IMR-90 (cell line): Measurements from ENCODE around the gene FAM168A. TPM values are rescaled to one million over a fixed set of nuclear protein-coding genes. Genes with fewer than 3 reads are reported as not detected.
A peak's percentile ranks its signal among the peaks of the same experiment; 100 is the strongest.

Experiments used
- ATAC-seq: fragments of 200-7000 bp; cut with Tn5 transposase; 2 replicates; pipeline ENCODE4 v1.9.1; 2020; ENCODE audit warnings: low read depth, mild to moderate bottlenecking, moderate library complexity
- BruUV-seq: library from RNA; stranded (reverse); fragments of 400-500 nt; replicated peaks from 2 replicates; lab custom pipeline; 2021; lab: Mats Ljungman, UMichigan
- CTCF ChIA-PET: fragments of 300-600 bp; formaldehyde crosslinking; extraction: SDS; loops from one replicate; lab custom pipeline; 2021; ENCODE audit warnings: antibody characterized with exemption; lab: Yijun Ruan, JAX
- POLR2A ChIA-PET: fragments of 300-600 bp; sonication (Branson Sonifier 250); formaldehyde crosslinking; loops from one replicate; lab custom pipeline; 2022; ENCODE audit warnings: antibody characterized with exemption; ENCODE audit not compliant: unreplicated experiment; lab: Charles Lee
- DNase-seq: peaks from one replicate; pipeline ENCODE4 v3.0.0; 2013
- H2AFZ ChIP-seq: replicated peaks from 2 replicates; pipeline ENCODE3; 2013; ENCODE audit warnings: low read length, mild to moderate bottlenecking; ENCODE audit not compliant: poor library complexity
- H2AK5ac ChIP-seq: 2 replicates; pipeline ENCODE4 v1.6.1; 2013; ENCODE audit warnings: low read depth, low read length, inconsistent platforms
- H2AK9ac ChIP-seq: replicated peaks from 2 replicates; pipeline ENCODE3; 2013; ENCODE audit warnings: mild to moderate bottlenecking, low read depth, low read length, moderate library complexity; ENCODE audit not compliant: poor library complexity
- H2BK120ac ChIP-seq: 2 replicates; pipeline ENCODE4 v1.6.1; 2013; ENCODE audit warnings: low read depth, low read length, inconsistent platforms
- H2BK15ac ChIP-seq: 3 replicates; pipeline ENCODE4 v1.6.1; 2013; ENCODE audit warnings: low read depth, low read length, inconsistent platforms
- H2BK20ac ChIP-seq: 2 replicates; pipeline ENCODE4 v1.6.1; 2013; ENCODE audit warnings: low read depth, mild to moderate bottlenecking, inconsistent platforms, low read length, moderate library complexity
- H2BK5ac ChIP-seq: 2 replicates; pipeline ENCODE4 v1.6.1; 2013; ENCODE audit warnings: mild to moderate bottlenecking, low read depth, low read length, inconsistent platforms; ENCODE audit not compliant: poor library complexity, severe bottlenecking
- H3K14ac ChIP-seq: replicated peaks from 2 replicates; pipeline ENCODE4 v1.6.1; 2013; ENCODE audit warnings: low read depth, low read length, inconsistent platforms
- H3K18ac ChIP-seq: 2 replicates; pipeline ENCODE4 v1.6.1; 2013; ENCODE audit warnings: low read depth, low read length, control low read depth
- H3K23ac ChIP-seq: 2 replicates; pipeline ENCODE4 v1.6.1; 2013; ENCODE audit warnings: low read depth, low read length, inconsistent platforms
- H3K27ac ChIP-seq: 2 replicates; pipeline ENCODE4 v1.5.1; 2013; ENCODE audit warnings: mild to moderate bottlenecking, control low read depth, low read length; ENCODE audit not compliant: insufficient read depth
- H3K27me3 ChIP-seq: 2 replicates; pipeline ENCODE4 v1.6.1; 2013; ENCODE audit warnings: low read length; ENCODE audit not compliant: control insufficient read depth, insufficient read depth
- H3K36me3 ChIP-seq: 2 replicates; pipeline ENCODE4 v1.6.1; 2013; ENCODE audit warnings: low read length, mixed read lengths; ENCODE audit not compliant: control insufficient read depth, insufficient read depth
- H3K4ac ChIP-seq: 2 replicates; pipeline ENCODE4 v1.6.1; 2013; ENCODE audit warnings: low read depth, low read length, inconsistent platforms
- H3K4me1 ChIP-seq: 2 replicates; pipeline ENCODE4 v1.6.1; 2013; ENCODE audit warnings: low read length, mixed read lengths; ENCODE audit not compliant: control insufficient read depth, insufficient read depth
- H3K4me2 ChIP-seq: 2 replicates; pipeline ENCODE4 v1.6.1; 2013; ENCODE audit warnings: low read depth, mild to moderate bottlenecking, control low read depth, low read length, moderate library complexity
- H3K4me3 ChIP-seq: 2 replicates; pipeline ENCODE4 v1.5.1; 2013; ENCODE audit warnings: low read depth, mild to moderate bottlenecking, control low read depth, low read length, moderate library complexity; ENCODE audit not compliant: insufficient read depth
- H3K56ac ChIP-seq: 2 replicates; pipeline ENCODE4 v1.6.1; 2013; ENCODE audit warnings: low read length, inconsistent platforms; ENCODE audit not compliant: insufficient read depth; ENCODE audit errors: extremely low read depth
- H3K79me1 ChIP-seq, 2 experiments: 2 replicates each; pipeline ENCODE4 v1.6.1; 2013; ENCODE audit warnings: low read length in 2 of 2, inconsistent platforms in 1 of 2, low read depth in 1 of 2
- H3K9ac ChIP-seq: 2 replicates; pipeline ENCODE4 v1.6.1; 2013; ENCODE audit warnings: low read depth, low read length, control low read depth
- H3K9me1 ChIP-seq: 2 replicates; pipeline ENCODE4 v1.6.1; 2013; ENCODE audit warnings: low read length, inconsistent platforms; ENCODE audit not compliant: insufficient read depth
- H3K9me3 ChIP-seq: 2 replicates; pipeline ENCODE4 v1.6.1; 2013; ENCODE audit warnings: low read length; ENCODE audit not compliant: control insufficient read depth, insufficient read depth
- H4K20me1 ChIP-seq: 2 replicates; pipeline ENCODE4 v1.6.1; 2013; ENCODE audit warnings: low read length, inconsistent platforms; ENCODE audit not compliant: insufficient read depth
- H4K5ac ChIP-seq: 2 replicates; pipeline ENCODE4 v1.6.1; 2013; ENCODE audit warnings: mild to moderate bottlenecking, low read depth, low read length, control low read depth
- H4K8ac ChIP-seq, 2 experiments: 2 replicates each; pipeline ENCODE4 v1.6.1; 2013; ENCODE audit warnings: low read depth in 2 of 2, low read length in 2 of 2, control low read depth in 1 of 2, inconsistent platforms in 1 of 2
- H4K91ac ChIP-seq: 2 replicates; pipeline ENCODE4 v1.6.1; 2013; ENCODE audit warnings: low read depth, low read length, inconsistent platforms; ENCODE audit not compliant: insufficient read depth
- BHLHE40 ChIP-seq: fragments of 150-350 bp; IDR thresholded peaks from 2 replicates; pipeline ENCODE4 v1.6.1; 2016; ENCODE audit warnings: mild to moderate bottlenecking, low read depth, low read length
- CHD1 ChIP-seq: IDR thresholded peaks from 2 replicates; pipeline ENCODE4 v1.6.1; 2012; ENCODE audit warnings: low read depth, low read length, improper control_type of control experiment
- CTCF ChIP-seq: conservative IDR thresholded peaks from 2 replicates; pipeline ENCODE4 v1.5.1; 2012; ENCODE audit warnings: mild to moderate bottlenecking, low read depth, low read length, improper control_type of control experiment
- POLR2A ChIP-seq: IDR thresholded peaks from 2 replicates; pipeline ENCODE4 v1.6.1; 2012; ENCODE audit warnings: mild to moderate bottlenecking, low read depth, low read length
- RAD21 ChIP-seq: IDR thresholded peaks from 2 replicates; pipeline ENCODE4 v1.6.1; 2012; ENCODE audit warnings: low read length, improper control_type of control experiment
- SMC3 ChIP-seq: fragments of 150-350 bp; IDR thresholded peaks from 2 replicates; pipeline ENCODE4 v1.6.1; 2016; ENCODE audit warnings: low read depth, mild to moderate bottlenecking, antibody characterized with exemption, low read length, moderate library complexity
- WGBS, 2 experiments: methylation state at CpG; one replicate each; pipeline versions ENCODE4 v1.1.5 to v1.1.7; 2013; ENCODE audit warnings: missing lambda C conversion rate in 2 of 2; ENCODE audit not compliant: insufficient read length in 1 of 2; ENCODE audit errors: extremely low coverage in 2 of 2; 5-methylcytosine and 5-hydroxymethylcytosine counted together
- dilution Hi-C: fragments of 300-500 bp; cut with HindIII; formaldehyde crosslinking; loops from one replicate; pipeline ENCODE4 v1.14.3; 2018; ENCODE audit warnings: low sequenced_read_pairs; ENCODE audit not compliant: unreplicated experiment
- in situ Hi-C: fragments of 300-500 bp; cut with MboI; formaldehyde crosslinking; loops from 3 replicates; pipeline ENCODE4 v1.14.3; 2019; ENCODE audit warnings: low sequenced_read_pairs, inconsistent platforms, mixed read lengths
- intact Hi-C: fragments of 100-400 bp; cut with micrococcal nuclease; formaldehyde crosslinking; loops from 2 replicates; pipeline ENCODE4 v1.10.0; 2022
- polyA plus RNA-seq, 3 experiments: library from polyadenylated mRNA; depleted of rRNA; stranded (reverse); fragments of >200 nt; gene quantifications; 2 replicates each; pipeline ENCODE4 v1.2.3, GENCODE V29; 2012; ENCODE audit warnings: low replicate concordance in 1 of 3
- total RNA-seq: library from RNA; depleted of rRNA; stranded (reverse); fragments of >200 nt; gene quantifications from 2 replicates; pipeline ENCODE4 v1.2.3, GENCODE V29; 2012

The FAM168A gene
- total and polyA plus RNA-seq, 2 of the 4 experiments (the other 2 are of a cell fraction) = 13.1 to 22.8 TPM

DNA sequence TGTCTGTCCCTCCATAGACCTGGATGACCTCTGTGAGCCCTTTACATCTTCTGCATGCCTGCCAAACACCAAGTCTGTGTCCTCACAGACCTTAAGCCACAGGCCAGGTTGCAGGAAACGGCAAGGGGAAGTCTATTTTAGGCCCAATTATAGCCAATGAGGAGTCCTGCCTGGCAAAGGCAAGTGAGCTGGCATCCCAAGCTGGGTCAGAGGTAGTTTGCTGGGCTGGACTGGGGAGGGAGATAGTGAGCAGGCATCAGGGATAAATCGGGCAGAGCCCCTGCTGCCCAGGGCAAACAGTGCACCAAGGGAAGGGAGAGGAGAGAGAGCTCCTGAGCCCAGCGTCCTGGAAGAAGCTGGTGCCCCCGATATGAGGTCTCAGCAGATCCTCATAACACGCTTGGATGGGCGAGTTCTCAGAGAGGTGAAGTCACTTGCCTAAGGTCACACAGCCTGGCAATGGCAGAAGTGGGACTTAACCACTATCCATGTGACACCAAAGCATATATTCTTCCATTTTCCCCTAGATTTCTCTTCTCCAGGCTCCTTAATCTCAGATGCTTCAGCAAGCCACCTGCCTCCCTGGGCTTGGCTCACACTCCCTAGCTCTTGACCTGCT is 225.4 kb downstream of the FAM168A start:
- intact Hi-C loops (no loop called here), in situ Hi-C loops (no loop called here), dilution Hi-C loops (no loop called here)
- no peak overlapping the region for H3K27ac ChIP-seq
- peaks cover 21% of the 10 kb centered on the region for H3K36me3 ChIP-seq
- H4K91ac ChIP-seq = no peak overlapping the region
- H3K4me3 ChIP-seq = no peak overlapping the region
- H3K18ac ChIP-seq = no peak overlapping the region
- no peaks in the 10 kb centered on the region for H3K27me3 ChIP-seq
- H3K14ac ChIP-seq = no peak overlapping the region
- H4K5ac ChIP-seq = no peak overlapping the region
- no peak overlapping the region for H3K4ac ChIP-seq
- no peak overlapping the region for H2BK20ac ChIP-seq
- H2BK15ac ChIP-seq = no peak overlapping the region
- no peak overlapping the region for H3K4me2 ChIP-seq
- H3K9me1 ChIP-seq = 0 out of 2 replicates have a peak, but pooled peaks cover 4% of the 10 kb centered on the region
- H2BK120ac ChIP-seq = no peak overlapping the region
- POLR2A ChIA-PET = no interaction called here
- H3K9me3 ChIP-seq = no peaks in the 10 kb centered on the region
- H3K4me1 ChIP-seq = peaks cover 6% of the 10 kb centered on the region; the same call in 1 of the 2 replicates
- peaks cover 0 to 8% of the 10 kb centered on the region in 2 experiments; a peak in 2 of 4 replicates for H3K79me1 ChIP-seq
- no peak overlapping the region for H3K9ac ChIP-seq
- no peak overlapping the region for H3K23ac ChIP-seq
- H4K20me1 ChIP-seq = peaks cover 8% of the 10 kb centered on the region; the same call in 1 of the 2 replicates
- no peak overlapping the region for H4K8ac ChIP-seq
- BruUV-seq = no TSS peak
- H2BK5ac ChIP-seq = no peak overlapping the region
- H2AK5ac ChIP-seq = no peak overlapping the region
- no peak overlapping the region for H2AFZ ChIP-seq
- no peak; the same call in 1 of the 2 replicates for TF ChIP-seq RAD21
- TF ChIP-seq CHD1 = no peak
- 0 out of 2 replicates have a peak, but pooled peaks have one; percentile 21 for TF ChIP-seq SMC3
- TF ChIP-seq CTCF = peak; percentile 38; the same call in 1 of the 2 replicates
- TF ChIP-seq POLR2A = no peak
- no peak for TF ChIP-seq BHLHE40
- H3K56ac ChIP-seq = no peak overlapping the region
- H2AK9ac ChIP-seq = no peak overlapping the region
- 33% methylated on average over 2 of the region's 6 CpGs; no CpG with 5 or more reads in 1 of the 2 experiments for WGBS, 2 experiments
- DNase-seq = no peak
- CTCF ChIA-PET = interaction anchor here (1.4 kb wide), 1 partner anchor 21 kb away, joined by 7 read pairs; no protein-coding TSS in a partner anchor
- no peak for ATAC-seq
